ENCODE data around the gene YJEFN3.

YJEFN3 gene

DNA sequence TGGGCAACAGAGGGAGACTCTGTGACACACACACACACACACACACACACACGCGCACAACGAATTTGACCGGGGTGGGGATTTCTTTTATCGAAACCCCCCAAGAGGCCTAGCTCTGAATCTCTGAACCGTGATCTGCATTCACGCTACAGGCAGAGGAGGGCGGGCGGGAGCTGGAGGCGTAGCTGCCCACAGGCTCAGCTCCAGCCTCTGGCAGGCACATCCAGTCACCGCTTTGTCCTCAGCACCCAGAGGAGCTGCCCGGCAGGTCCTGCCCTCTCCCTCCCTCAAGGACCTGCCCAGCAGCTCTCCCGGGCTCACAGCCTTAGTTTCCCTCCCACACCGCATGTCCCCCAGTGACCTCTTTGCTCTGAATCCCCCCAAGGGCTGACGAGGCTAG is 29.3 kb downstream of the YJEFN3 start:
- DNase-seq, result no peak

DNA sequence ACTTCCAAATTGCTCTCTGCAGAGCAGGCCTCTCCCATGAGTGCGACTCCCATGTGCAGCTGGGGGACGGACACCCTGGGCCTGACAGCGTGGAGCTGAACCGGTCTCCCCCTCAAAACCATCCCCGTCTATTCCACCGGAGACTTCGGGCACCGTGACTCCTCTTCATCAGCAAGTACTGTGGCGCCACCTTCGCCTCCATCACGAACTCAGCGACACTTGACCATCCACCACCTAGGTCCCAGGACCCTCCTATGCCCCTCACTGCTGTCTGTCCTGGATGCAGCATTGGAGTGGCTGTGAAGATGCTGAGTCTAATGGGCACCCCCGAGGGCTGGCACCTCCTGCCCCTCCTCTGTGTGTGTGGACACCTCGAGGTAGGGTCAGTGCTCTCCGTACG is 29.9 kb downstream of the YJEFN3 start:
- no peak for DNase-seq

GRCh38 chr19:19559931-19560330 is 31.2 kb downstream of the YJEFN3 start:
- no peak for DNase-seq

DNA sequence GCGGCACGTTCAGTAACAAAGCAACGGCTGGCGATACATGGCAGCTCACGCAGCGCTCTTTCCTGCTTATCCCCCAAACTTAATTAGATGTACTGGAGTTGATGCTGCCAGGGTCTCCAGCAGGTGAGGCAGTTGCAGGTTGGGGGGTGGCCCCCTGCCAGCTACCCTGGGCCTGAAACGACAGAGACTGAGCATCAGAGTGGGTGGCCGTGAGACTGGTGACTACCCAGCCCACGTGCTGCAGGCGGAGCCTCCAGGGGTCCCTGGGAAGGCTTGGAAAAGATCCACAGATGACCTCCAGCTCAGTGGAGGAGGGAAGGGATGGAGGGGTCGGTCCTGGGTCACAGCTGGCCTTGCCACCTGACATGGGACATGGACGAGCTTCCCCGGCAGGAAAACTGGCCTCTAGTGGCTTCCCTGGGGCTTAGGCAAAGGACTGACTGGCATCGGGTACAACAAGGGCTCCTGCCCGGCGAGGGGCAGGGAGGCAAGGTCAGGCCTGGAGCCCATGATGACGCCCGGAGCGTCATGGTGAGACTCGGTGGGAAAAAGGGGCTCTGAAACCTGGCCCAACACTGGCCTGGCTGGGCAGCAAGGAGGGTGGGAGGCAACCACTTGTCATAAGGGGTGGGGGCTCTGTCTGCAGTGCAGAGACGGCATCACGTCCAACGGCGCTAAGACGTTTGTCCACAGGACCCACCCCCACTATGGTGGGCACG is 33.4 kb downstream of the YJEFN3 start:
- no peak for DNase-seq

DNA sequence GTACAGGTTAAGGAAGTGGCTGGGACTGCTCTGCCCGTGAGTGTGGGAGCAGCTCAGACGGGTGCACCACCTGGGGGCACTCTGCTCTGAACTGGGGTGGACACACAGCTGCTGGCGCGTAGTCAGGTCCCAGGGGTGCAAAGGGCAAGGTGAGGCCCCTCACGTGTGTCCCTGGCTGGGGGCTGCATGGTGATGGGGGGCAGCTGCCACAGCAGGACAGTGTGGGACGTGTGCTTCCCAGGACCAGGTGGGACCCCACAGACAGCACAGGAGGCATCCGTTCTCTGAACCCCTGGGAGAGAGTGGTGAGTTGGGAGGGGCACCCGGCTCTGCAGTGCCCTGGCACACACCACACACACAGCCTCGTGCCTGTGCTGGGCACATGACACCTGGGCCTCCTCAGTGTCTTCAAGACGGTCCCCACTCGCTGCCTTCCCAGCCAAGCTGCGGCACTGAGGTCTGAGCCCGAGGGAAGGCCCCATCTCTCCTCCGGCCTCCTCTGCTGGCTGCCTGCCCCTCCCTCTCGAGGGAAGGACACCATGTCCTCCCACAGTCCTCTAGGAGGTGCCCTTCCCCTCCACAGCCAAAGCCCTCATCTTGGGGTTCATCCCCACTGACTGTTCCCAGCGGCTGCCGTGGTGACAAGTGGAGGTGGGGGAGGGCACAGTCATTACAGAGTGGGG is 34.1 kb downstream of the YJEFN3 start:
- DNase-seq, result peak; percentile 38 to 46

DNA sequence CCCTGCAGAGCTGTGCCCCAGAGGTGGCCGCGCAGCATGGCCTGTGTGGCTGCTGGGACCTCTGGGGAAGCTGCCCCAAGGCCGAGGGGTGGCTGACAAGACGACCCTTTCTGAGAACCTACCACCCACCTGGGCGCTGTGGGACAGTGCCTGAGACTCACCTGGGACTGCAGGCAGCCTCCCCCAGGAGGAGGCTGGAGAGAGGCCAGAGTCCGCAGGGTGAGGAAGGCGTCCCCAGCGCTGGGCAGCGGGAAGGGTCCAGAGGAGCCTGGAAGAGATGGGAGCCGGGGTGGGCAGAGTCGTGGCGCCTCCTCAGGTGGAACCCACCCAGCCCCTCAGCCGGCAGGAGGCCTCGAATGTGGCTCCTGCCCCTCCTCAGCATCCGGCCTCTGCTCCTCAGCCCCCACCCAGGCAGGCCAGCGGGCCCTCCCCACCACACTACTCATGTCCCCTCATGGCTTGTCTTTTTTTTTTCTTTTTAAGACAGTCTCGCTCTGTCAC is 34.7 kb downstream of the YJEFN3 start:
- DNase-seq, result no peak

DNA sequence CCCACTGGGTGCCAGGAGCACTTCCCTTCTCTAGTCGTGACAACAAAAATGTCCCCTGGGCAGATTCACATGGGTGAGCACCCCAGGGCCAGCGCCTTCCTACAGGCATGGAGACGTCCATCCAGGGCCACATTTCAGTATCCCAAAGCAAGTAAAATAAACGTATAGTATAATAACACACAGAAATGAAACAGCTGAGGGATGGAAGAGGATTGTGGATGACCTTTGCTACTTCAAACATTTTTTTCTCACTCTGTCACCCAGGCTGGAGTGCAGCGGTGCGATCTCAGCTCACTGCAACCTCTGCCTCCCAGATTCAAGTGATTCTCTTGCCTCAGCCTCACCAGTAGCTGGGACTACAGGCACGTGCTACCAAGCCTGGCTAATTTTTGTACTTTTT is 37.6 kb downstream of the YJEFN3 start:
- DNase-seq, result no peak

GRCh38 chr19:19567391-19567790 is 38.7 kb downstream of the YJEFN3 start:
- no peak for DNase-seq

- peak in 1 of 2 experiments; percentile 35 for DNase-seq
These were observed 40.4 kb downstream of the YJEFN3 start for GRCh38 chr19:19568802-19569756.

- no peak for DNase-seq
These were observed 41.9 kb downstream of the YJEFN3 start for GRCh38 chr19:19570571-19570970.

DNA sequence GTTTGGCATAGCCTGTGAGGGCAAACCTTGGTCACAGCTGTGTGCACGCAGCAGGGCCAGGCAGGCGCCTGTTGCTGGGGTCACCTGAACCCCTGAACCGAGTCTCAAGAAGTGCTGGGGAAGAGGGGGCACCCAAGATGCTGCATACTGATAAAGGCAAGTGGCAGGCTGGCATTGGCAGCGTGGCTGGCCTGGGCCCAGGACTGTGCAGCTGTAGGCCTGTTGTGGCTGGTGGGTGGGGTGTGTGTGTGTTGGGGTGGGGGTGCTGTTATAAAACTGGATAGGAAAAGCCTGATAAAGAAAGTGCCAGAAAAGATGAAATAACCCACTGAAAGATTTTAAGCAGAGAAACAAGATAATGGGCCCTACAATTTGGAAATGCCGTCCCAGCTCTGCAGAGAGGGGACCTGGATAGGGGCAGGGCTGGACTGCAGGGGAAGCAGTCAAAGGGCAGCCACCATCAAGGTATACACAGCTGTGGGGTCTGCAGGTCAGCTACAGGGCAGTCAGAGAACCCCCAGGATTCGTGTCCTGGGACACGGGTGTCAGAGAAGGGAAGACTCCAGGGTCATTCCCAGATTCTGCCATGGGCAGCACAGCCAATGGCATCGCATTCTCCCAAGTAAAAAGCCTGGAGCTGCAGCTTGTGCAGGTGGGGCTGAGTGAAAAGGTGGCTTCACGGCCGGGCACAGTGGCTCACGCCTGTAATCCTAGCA is 42.5 kb downstream of the YJEFN3 start:
- DNase-seq, result no peak

DNA sequence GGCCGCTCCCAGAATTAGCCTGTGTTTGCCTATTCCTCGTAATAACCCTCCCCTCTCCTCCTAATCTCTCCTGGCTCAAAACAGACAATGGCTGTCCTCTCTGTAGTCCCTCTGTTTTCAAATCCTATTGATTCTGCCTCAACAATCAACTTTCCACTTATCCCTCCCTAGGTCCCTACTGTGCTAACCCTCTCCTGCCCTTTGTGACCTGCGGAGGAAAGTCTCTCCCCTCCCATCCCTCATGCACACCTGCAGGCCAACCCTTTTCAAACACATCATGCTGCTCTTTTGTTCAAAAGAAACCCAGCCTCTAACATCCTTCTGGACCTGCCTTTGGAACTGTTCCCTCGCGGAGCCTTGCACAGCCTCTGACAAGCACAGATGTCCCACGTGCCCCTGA is 46.7 kb downstream of the YJEFN3 start:
- no peak for DNase-seq

GRCh38 chr19:19578252-19578651 is 49.5 kb downstream of the YJEFN3 start:
- DNase-seq, result no peak

GRCh38 chr19:19579533-19580361 is 51.0 kb downstream of the YJEFN3 start:
- DNase-seq, result no peak

DNA sequence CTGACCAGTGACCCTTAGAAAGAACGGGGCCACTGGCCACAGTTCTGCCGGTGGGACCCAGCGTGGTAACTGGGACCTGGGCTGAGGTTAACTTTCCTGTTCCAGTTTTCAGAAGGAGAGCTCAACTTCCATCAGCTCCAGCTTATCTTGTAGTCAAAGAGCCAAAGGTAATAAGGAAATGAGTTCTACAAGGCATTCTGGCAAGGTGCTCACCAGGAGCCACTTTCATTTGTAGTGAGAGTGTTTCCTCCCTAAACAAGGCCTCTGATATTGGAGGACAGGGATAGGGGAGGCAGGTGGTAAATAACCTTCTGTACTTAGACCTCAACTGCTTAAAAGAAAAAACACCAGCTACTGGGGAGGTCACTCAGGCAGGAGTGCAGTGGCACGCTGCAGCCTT is 51.7 kb downstream of the YJEFN3 start:
- DNase-seq, result no peak

DNA sequence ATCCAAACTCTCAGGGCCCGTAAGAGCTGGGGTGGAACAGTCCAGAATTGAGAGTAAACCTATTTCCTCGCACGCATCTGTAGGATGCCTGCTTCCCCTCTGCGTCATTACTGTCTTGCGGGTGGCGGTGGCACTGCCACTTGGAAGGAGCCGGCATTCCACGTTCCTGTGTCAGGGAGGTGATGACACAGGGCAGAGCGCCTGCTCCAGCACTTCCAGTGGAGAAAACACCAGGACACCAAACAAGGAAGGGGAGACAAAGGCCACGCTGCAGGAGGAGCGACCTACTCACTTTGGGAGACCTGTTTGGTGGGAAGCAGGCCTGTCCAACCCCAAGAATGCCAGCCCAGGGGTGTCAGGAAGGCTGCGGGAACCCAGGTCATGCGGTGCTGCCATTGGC is 52.7 kb downstream of the YJEFN3 start:
- no peak for DNase-seq

GRCh38 chr19:19582471-19582870 is 53.8 kb downstream of the YJEFN3 start:
- DNase-seq, result no peak

DNA sequence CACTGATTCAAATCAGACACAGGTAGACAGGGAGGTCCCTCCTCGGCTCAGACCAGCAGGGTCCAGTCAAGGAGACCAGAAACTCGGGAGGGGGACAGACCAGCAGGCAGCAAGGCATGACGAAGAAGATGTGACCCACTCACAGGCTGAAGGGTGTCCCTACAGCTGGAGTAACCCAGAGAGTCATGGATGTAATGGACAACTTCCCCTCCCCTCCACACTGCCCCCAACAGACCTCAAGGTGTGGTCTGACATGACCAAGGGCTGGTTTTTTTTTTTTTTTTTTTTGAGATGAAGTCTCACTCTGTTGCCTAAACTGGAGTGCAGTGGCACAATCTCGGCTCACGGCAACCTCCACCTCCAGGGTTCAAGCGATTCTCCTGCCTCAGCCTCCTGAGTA is 55.6 kb downstream of the YJEFN3 start:
- no peak for DNase-seq
